Measurements from ENCODE around the gene HOXC9.

DNA sequence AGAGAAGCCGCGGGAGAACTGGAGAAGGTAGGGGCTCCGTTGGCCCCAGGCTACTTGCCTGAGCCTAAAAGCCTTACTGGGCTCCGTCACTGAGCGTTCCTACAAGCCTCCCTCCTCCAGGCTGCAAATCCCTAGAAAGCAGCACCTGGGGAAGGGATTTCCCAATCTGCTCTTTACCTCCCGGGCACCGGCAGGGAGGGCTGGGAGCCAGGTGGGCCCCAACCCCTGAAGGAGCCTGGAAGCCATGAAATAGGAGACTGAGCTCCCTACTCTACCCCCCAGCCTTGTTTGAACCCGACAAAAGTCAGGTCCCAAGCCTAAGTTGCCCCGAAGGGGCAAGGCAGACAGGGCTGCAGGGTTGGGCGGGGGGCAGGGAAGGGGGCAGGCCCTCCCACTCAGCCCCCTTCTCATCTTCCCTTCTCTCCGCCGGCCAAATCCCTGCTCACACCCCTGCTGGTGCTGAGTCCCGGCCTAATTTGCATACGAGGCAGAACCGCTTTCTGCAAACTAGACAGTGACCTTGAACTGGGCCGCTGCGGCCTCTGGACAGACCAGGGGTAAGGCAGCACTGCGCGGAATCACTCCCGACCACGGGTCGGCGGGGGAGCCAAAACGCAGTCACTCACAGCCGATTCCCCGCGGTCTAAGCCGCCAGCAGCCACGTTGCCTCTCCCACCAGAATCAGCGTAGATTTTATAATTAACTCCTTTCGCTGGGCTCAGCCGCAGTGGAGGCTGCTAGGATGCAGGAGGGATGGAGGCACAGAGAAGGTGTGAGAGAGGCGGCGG, 49.0 kb upstream of the HOXC9 start:
- TF ChIP-seq, protein P1, sequence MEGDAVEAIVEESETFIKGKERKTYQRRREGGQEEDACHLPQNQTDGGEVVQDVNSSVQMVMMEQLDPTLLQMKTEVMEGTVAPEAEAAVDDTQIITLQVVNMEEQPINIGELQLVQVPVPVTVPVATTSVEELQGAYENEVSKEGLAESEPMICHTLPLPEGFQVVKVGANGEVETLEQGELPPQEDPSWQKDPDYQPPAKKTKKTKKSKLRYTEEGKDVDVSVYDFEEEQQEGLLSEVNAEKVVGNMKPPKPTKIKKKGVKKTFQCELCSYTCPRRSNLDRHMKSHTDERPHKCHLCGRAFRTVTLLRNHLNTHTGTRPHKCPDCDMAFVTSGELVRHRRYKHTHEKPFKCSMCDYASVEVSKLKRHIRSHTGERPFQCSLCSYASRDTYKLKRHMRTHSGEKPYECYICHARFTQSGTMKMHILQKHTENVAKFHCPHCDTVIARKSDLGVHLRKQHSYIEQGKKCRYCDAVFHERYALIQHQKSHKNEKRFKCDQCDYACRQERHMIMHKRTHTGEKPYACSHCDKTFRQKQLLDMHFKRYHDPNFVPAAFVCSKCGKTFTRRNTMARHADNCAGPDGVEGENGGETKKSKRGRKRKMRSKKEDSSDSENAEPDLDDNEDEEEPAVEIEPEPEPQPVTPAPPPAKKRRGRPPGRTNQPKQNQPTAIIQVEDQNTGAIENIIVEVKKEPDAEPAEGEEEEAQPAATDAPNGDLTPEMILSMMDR (IDR thresholded peaks at IDR 0.05; ENCODE audit: low read depth, low read length, missing input control) = no peak
- no peak for TF ChIP-seq YY1 (IDR thresholded peaks at IDR 0.05)
- no peak for TF ChIP-seq HNF4A (conservative IDR thresholded peaks at IDR 0.05)
- no peak for TF ChIP-seq GABPA (IDR thresholded peaks at IDR 0.05 in 1 of 2, conservative IDR thresholded peaks at IDR 0.05 in 1 of 2)
- TF ChIP-seq, protein P2, sequence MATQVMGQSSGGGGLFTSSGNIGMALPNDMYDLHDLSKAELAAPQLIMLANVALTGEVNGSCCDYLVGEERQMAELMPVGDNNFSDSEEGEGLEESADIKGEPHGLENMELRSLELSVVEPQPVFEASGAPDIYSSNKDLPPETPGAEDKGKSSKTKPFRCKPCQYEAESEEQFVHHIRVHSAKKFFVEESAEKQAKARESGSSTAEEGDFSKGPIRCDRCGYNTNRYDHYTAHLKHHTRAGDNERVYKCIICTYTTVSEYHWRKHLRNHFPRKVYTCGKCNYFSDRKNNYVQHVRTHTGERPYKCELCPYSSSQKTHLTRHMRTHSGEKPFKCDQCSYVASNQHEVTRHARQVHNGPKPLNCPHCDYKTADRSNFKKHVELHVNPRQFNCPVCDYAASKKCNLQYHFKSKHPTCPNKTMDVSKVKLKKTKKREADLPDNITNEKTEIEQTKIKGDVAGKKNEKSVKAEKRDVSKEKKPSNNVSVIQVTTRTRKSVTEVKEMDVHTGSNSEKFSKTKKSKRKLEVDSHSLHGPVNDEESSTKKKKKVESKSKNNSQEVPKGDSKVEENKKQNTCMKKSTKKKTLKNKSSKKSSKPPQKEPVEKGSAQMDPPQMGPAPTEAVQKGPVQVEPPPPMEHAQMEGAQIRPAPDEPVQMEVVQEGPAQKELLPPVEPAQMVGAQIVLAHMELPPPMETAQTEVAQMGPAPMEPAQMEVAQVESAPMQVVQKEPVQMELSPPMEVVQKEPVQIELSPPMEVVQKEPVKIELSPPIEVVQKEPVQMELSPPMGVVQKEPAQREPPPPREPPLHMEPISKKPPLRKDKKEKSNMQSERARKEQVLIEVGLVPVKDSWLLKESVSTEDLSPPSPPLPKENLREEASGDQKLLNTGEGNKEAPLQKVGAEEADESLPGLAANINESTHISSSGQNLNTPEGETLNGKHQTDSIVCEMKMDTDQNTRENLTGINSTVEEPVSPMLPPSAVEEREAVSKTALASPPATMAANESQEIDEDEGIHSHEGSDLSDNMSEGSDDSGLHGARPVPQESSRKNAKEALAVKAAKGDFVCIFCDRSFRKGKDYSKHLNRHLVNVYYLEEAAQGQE (IDR thresholded peaks at IDR 0.05) = no peak
- TF ChIP-seq, protein P3, sequence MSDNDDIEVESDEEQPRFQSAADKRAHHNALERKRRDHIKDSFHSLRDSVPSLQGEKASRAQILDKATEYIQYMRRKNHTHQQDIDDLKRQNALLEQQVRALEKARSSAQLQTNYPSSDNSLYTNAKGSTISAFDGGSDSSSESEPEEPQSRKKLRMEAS (IDR thresholded peaks at IDR 0.05) = no peak
- no peak for TF ChIP-seq TAF1 (conservative IDR thresholded peaks at IDR 0.05)
- no peak for TF ChIP-seq RAD21 (IDR thresholded peaks at IDR 0.05)
- TF ChIP-seq HNF4G (IDR thresholded peaks at IDR 0.05) = no peak
- no peak for TF ChIP-seq NR2F2 (IDR thresholded peaks at IDR 0.05)

Measured in liver (tissue), 3 donors.